ENCODE data around the gene KCNH3. TPM values are rescaled to one million over a fixed set of nuclear protein-coding genes. Genes with fewer than 3 reads are reported as not detected.

KCNH3 gene
- total RNA-seq, 1 experiment from 2014 or later, result 0.26 TPM

DNA sequence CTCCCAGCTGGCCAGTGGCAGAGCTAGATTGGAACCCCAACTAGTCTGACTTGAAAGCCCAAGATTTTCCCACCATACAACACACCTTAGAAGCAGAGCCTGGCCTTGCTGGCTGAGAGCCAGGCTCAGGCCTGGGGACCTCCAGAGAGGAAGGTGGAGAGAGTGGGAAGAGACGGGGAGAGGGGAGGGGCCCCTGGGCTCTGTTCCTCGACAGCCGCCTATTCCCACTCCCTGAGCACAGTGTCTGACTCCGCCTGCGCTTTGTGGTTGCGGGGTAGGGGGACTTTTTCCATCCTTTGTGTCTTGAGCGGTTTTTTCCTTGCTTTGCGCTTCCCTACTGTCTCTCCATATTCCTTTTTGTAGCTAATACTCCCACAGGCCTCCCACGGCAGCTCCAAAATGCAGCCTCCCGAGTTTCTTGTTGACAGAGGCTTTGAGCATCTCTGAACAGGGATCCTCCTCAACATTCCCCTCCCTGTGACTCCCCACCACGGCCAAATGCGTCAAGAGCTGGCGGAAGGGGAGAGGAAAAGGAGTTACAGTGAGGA, 4.0 kb upstream of the KCNH3 start:
- Histone ChIP-seq H3K9me3 (ENCODE audit: control insufficient read depth, low read depth, low read length) (no peaks in the 10 kb centered on the region), H2AK5ac (ENCODE audit: insufficient read length, low read length) (no peak overlapping the region), H2BK12ac (ENCODE audit: insufficient read length, low read depth, low read length) (no peak overlapping the region), H4K5ac (ENCODE audit: insufficient read length, low read depth, low read length) (no peak overlapping the region), H4K91ac (ENCODE audit: insufficient read length, low read depth, low read length) (no peak overlapping the region), H3K4me2 (ENCODE audit: insufficient read depth, insufficient read length, low read length) (no peak overlapping the region), H2BK120ac (ENCODE audit: low read depth, low read length, poor library complexity, severe bottlenecking) (no peak overlapping the region), H3T11ph (ENCODE audit: low read length) (no peak overlapping the region), H2BK15ac (ENCODE audit: low read depth, low read length) (no peak overlapping the region), H3K18ac (ENCODE audit: insufficient read length, low read depth, low read length) (no peak overlapping the region), H2AFZ (ENCODE audit: low read length) (no peak overlapping the region), H3K14ac (ENCODE audit: insufficient read depth, low read length) (no peak overlapping the region), H3K4ac (ENCODE audit: low read depth, low read length) (no peak overlapping the region), H4K20me1 (ENCODE audit: control insufficient read depth, insufficient read depth, insufficient read length) (no peaks in the 10 kb centered on the region), H3K23me2 (ENCODE audit: insufficient read length, low read depth, low read length, poor library complexity, severe bottlenecking) (peaks cover 10% of the 10 kb centered on the region), H3K27ac (ENCODE audit: insufficient read length, low read depth, low read length) (no peak overlapping the region), H2BK20ac (ENCODE audit: low read depth, low read length, poor library complexity, severe bottlenecking) (no peak overlapping the region), H4K8ac (replicated peaks; ENCODE audit: insufficient read length, low read depth, low read length) (no peak overlapping the region), H3K4me1 (ENCODE audit: insufficient read depth, low read length) (no peaks in the 10 kb centered on the region; the same call in 1 of the 2 replicates), H3K79me2 (ENCODE audit: insufficient read depth, low read length) (no peaks in the 10 kb centered on the region), H3K27me3 (ENCODE audit: insufficient read depth, low read length) (peaks cover 33% of the 10 kb centered on the region), H3K56ac (ENCODE audit: insufficient read length, low read depth, low read length) (no peak overlapping the region), H3K23ac (ENCODE audit: insufficient read length, low read depth, low read length) (no peak overlapping the region), H2BK5ac (ENCODE audit: insufficient read length, low read length) (no peak overlapping the region), H3K79me1 (ENCODE audit: insufficient read depth, low read depth, low read length, poor library complexity, severe bottlenecking) (no peaks in the 10 kb centered on the region), H3K9ac (ENCODE audit: extremely low read depth, insufficient read length, low read length) (no peak overlapping the region)
- H3K36me3 Mint-ChIP-seq (ENCODE audit: insufficient read depth in 1 of 3, low read depth in 3 of 3), result 0 out of 7 replicates have a peak, but pooled peaks cover 0 to 3% (median 0%) of the 10 kb centered on the region in 3 experiments
- DNase-seq, result peak; percentile 30
- no CpG with 5 or more reads among the region's 13 CpGs for WGBS (ENCODE audit: extremely low coverage, insufficient read length, low lambda C conversion rate)
- peaks cover 7 to 19% of the 10 kb centered on the region in 2 experiments; a peak in 3 of 4 replicates for H3K4me1 Mint-ChIP-seq
- peak overlapping the region in 1 of 3 experiments; percentile 53; a peak in 1 of 7 replicates for H3K27ac Mint-ChIP-seq
- no peak overlapping the region for H3K4me3 Mint-ChIP-seq
- no peaks in the 10 kb centered on the region; a peak in 1 of 5 replicates for H3K9me3 Mint-ChIP-seq
- H3K27me3 Mint-ChIP-seq (ENCODE audit: low read depth), result peaks cover 60% of the 10 kb centered on the region
- TF ChIP-seq, protein P1, sequence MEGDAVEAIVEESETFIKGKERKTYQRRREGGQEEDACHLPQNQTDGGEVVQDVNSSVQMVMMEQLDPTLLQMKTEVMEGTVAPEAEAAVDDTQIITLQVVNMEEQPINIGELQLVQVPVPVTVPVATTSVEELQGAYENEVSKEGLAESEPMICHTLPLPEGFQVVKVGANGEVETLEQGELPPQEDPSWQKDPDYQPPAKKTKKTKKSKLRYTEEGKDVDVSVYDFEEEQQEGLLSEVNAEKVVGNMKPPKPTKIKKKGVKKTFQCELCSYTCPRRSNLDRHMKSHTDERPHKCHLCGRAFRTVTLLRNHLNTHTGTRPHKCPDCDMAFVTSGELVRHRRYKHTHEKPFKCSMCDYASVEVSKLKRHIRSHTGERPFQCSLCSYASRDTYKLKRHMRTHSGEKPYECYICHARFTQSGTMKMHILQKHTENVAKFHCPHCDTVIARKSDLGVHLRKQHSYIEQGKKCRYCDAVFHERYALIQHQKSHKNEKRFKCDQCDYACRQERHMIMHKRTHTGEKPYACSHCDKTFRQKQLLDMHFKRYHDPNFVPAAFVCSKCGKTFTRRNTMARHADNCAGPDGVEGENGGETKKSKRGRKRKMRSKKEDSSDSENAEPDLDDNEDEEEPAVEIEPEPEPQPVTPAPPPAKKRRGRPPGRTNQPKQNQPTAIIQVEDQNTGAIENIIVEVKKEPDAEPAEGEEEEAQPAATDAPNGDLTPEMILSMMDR (conservative IDR thresholded peaks at IDR 0.05), result no peak

Data from H9 (cell line).